SKM-1 treated with dmso at 0.1 percent for 144 hours (cell line): ENCODE measurements around the gene IPCEF1.

Source experiments
- DNase-seq: peaks from one replicate; lab custom pipeline; 2025; ENCODE audit not compliant: unreplicated experiment; lab: John Stamatoyannopoulos, UW

Gene IPCEF1

DNA sequence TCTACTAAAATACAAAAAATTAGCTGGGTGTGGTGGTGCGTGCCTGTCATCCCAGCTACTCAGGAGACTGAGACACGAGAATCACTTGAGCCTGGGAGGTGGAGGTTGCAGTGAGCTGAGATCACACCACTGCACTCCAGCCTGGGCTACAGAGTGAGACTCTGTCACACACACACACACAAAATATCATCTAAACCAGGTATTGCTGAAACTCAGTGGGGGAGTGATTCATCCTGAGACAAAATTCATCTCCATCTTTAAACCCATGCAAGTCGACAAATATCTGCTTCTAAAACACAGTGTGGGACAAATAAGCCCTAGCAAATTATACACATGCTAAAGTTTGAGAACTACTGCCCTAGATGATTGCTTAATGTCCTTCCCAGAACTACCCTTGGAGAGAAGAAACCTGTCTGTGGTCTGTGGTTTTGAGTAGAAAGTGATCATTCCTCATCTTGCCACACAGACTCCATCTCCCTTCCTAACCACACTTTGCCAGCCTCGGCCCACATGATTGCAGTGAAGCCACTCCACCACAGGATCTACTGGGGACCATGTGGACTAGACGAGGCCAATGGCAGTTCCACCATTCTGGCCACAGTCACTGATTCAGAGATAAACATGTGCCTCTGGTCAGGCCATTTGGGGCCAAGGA, 187.3 kb downstream of the IPCEF1 start:
- peak; percentile 96 for DNase-seq

DNA sequence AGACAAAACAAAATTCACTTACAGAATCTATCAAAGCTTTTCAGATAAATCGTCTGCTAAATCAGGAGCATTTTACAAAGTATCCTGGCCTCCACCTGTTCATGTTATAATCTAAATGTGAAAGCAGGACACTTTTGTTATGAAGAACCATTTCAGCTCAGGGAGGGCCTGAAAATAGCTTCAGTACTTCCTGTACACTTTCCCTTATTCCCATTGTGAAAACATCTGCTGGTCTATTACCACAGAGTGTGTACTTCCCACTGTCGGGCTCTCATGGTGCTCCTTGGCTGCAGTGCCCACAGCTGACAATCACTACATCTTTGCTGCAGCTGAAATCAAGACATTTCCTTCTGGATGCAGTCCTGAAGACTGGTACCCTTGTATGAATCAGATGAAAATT, 189.5 kb downstream of the IPCEF1 start:
- no peak for DNase-seq

DNA sequence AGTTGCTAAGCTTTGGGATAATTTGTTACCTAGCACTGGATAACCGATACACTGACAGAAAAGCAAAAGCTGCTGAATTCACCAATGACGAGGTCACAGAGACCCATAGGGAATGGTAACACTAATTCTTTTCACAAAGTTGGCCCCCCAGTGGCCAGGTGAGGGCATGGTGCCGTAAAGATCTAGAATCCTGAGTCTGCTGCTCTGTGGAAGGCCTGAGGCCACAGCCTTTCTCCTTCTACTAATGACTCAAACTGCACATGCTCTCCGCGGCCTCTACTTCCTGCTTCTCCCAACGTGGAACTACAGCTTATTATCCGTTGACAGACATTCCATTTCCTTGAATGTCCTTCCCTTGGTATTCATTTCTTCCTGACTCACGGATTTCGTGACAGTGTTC, 190.5 kb downstream of the IPCEF1 start:
- no peak for DNase-seq

DNA sequence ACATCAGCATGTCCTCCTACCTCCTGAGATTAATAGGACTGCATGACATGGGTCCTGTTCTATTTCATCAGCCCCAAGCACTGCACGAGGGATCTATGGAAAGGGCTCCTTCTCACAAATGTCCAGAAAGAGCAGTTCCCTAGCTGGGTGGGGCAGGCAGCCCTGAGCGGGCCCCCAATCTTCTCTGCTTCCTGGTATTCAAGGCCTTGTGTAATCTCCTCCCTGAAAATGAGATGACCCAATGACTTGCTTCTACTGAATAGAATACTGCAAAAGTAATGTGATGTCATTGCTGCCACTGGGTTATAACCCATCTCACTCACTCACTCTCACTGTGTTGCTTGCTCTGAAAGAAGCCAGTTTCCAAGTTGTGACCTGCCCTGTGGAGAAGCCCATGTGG, 191.1 kb downstream of the IPCEF1 start:
- no peak for DNase-seq

DNA sequence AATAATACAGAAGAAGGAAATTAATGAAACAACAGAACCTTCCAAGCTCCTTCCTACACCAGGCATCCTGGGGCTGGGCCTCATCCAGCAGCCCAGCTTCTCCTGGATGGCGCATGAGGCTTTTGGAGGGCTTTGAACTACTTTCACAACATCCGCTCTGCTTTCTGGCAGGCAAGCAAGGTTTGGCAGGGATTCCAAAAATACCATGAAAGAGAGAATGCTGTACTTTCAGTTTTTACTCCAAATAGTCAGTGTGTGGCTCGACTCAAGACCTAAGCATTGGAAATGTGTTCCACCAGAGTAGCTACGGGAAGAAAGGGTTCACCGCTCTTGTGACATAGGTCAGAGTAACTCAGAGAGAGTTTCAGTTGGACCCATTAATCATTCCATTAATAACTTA, 192.2 kb downstream of the IPCEF1 start:
- no peak for DNase-seq

DNA sequence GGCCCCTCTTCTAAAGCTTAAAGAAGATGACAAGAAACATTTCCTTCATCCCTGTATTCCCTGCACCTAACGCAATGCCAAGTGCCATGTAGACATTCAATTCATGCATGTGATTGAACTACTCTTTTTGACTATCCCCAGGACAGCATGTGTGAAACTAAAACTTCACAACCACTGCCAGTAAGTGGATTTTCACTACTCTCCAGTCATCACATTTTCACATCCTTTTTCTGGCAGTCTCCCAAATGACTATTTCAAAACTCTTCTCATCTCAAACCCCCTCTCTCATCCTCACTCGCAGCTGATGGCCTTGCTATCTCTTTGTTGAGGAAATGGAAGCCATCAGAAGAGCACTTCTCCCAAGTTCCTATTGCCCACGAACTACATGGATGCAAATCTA, 194.9 kb downstream of the IPCEF1 start:
- no peak for DNase-seq

DNA sequence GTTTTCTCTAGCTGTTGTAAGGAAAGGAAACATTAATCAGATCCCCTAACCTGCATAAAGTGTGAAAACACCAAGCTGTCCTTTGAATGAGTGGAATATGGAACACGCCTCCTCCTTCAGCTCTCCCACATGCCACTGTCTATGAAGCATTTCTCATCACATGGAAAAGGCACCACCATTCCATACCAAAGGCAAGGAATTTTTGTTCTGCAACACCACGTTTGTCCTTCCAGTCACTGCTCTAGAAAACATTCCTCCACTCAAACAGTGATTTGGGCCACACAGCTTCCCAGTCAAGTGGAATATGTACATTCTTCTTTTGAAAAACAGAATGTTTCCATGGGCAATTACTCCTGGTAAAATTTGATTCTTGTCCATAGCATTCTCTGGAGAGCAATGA, 197.5 kb downstream of the IPCEF1 start:
- DNase-seq = no peak

DNA sequence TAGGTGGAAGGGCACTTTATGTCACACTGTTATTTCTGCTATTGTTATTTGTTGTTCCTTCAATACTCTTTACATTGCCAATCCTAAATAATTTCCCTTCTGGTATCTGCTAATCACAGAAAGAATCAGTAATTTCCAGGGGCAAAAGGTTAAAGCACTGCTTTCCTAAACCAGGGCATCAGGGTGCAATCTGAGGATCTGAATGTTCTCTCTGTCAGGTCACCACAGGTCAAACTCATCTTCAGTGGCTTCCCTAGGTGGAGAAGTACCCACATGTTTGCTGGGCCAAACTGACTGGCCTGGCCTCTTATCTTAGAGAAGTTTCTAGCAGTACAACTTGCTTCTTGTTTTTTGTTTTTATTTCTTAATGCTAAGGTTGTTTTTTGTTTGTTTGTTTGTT, 198.9 kb downstream of the IPCEF1 start:
- no peak for DNase-seq

DNA sequence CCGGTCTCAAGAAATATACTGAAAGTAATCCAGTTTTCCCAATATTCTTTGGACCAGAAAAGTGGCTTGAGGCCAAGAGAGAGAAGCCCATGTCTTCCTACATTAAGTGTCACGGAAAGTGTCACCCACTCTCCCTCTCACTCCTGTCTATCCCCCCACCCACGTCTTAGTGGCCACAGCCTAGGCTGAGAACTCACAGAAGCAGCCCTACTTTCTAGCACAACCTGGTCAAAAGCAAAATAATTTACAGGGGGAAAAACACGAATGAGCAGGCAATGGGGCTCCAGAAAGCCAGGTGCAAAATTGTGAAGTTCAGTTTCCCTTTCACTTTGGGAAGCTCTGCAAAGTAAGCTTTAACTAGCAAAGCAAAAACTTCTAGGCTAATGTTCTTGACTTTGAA, 199.5 kb downstream of the IPCEF1 start:
- no peak for DNase-seq

DNA sequence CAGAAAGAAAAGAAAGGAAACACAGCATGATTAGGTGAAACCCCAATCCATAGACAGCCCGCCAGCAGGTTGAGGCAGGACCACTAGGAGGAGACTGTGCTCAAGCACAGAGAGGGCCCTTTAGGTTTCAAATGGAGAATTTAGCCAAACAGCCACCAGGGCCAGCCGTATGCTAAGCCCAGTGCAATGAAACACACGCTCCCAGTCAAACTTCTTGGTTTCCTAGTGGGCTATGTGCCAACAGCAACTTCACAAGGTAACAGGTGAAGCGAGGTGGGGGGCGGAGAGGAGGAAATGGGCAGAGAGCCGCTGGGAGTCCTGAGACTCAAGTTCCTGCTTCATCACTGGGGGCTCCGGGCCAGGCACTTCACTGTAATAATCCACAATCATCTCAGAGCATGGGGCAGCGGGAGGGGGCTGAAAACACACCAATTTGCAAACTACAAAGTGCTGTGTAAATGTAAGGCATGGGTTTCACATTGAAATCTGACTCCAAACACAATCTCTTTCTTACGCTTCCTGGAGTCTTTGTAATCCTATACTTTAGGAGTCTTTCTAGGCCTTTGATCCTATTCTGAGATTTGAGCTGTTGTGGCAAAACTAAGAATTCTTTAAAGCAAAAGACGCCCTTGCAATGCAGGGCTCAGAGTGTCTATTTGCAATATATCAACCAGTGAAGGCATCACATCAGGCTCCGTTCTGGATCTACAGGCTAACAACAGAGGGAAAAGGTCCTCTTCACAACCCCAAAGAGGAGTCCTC, 200.3 kb downstream of the IPCEF1 start:
- DNase-seq = no peak

DNA sequence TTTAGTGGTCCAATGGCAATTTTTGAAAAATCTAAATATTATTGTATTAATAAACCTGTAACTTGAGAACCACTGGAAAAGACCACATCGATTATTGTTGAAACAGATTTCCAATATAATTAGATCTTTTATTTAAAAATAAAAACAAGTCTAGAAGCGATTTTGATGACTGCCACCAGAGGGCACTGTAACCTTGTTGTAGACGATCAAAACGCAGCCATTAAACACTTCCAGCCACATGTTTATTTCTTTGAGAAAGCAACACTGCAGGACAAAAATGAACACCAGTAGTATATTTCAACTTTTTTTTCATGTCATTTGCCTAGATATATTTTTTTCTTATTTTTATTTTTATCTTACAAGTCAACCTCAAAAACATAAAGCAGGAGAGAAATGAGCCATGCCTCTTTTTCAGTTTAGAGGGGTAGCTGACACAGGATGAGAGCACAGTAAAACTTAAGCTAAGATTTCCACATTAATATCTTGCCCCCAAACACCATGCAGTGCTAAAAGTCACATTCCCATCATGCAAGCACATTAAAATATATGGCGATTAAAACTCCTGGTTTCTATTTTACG, 202.1 kb downstream of the IPCEF1 start:
- peak; percentile 69 for DNase-seq

DNA sequence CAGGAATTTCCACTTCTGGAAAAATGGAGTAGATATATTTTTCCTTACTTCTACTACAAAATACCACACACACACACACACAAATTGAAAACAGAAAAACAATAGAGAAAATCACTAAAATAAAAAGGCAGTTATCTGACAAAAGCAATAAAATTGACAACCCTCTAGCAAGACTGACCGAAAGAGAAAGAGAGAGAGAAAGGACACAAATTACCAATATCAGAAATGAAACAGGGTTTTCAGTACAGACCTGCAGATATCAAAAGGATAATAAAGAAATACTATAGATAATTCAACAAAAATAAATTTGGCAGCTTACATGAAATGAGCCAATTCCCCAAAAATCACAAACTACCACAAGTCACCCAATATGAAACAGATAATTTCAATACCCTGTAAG, 212.8 kb downstream of the IPCEF1 start:
- no peak for DNase-seq

DNA sequence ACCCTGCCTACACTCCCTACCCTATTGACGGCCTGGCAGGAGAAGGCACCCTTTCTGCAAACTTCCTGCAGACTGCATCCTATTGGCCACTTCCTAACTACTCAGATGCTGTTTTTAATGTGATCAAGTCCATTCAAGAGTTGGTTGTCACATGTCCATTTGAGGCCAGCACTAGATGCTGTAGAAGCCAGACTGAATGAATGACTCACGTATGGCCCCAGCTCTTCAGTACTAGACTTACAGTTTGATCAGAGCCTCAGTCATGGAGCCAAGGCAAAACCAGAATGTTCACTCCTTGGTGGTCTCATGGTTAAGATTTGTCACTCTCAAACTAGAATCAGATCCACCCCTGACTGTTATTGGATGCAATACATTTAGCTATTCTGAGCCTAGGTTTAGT, 215.9 kb downstream of the IPCEF1 start:
- DNase-seq = no peak

DNA sequence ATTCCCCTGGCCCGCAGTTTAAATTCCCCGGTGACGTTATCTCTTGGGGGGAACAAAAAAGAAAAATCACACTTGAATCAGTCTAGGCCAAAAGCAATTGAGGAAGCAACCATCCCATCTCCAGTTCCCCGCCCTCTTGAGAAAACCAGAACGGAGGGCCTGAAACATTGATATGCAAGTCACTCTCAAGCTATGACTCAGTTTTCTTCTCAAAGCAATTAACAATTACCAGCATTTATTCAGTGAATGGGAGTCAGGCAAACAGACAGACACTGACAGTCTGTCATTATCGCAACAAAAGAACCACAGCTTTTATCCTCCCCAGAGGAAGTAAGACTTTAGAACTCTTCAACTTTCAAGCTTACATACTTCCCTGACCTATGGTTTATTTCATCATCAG, 216.7 kb downstream of the IPCEF1 start:
- DNase-seq = peak; percentile 76

DNA sequence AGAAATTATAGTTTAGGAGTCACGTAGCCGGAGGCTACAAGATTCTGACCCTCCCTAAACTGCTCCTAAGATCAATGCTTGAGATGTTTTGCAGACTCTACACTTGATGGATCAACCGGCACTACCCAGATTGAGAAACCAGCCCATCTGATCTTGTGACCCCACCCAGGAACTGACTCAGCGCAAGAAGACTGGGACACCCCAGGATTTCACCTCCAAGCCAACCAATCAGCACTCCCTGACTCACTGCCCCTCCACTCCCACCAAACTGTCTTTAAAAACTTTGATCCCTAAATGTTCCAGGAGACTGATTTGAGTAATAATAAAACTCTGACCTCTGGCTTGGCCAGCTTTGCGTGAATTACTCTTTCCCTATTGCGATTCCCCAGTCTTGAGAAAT, 217.8 kb downstream of the IPCEF1 start:
- DNase-seq = no peak

DNA sequence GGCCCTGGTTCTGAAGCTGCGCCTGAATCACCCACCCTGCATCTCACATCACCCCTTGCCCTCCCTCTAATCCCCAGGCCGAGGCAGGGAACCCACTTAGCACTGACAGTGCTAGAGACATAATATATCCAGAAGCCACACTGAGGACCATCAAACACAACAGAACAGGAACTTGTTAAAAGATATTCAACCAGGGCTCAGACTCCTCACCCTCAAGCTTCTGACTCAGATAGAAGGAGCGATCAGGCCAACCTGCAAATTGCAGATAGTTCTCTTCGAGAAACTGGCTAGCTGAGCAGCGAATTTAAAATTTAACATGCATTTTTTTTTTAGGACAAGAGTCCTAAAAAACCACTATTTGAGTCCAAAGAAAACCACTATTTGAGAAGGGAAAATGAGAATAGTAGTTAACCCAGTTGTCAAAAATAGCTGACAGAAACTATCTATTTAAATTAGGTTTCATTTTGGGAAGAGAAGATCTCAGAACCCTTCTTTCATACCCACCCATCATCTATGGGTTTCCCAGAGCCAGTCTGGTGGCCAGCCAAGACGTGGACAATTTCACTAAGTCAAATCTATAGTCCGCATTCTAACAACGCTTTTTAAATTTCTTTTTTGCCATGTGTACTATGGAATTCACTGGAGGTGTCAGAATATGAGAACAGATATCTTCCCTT, 222.0 kb downstream of the IPCEF1 start:
- DNase-seq = no peak

DNA sequence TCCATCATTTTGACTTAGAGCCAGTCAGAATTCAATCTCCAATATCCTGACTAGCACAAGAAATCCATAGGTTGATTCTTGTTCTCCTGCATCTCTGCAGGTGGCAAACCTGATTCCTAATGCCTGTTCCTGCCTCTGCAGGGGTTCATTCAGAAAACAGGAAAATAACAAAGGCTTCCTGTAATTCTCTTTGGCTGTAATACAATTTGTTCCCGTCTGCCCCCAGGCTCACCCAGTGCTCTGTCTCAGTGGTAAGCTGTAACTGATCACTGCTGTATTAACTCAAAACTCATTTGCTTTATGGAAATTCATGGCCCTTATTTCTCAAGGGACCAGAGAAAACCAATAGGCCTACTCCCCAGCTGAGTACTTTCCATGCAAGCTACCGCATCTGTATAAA, 228.9 kb downstream of the IPCEF1 start:
- no peak for DNase-seq

DNA sequence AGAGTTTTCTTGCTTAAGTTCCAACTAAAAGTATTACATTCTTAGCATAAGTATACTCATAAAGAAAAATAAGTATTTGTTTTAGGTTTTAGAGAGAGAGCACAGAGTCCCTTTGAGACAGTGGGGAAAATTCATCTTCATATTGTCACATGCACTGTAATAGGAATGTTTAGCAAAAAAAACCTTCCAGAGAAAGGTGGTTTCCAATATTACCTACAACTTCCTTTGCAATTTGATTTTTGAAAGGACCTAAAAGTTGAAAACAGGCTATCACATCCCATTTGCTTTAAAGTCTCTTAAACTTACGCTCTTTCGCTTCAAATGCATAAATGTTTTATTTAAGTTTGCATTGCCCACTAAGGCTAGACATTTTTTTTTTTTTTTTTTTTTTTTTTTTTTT, 231.2 kb downstream of the IPCEF1 start:
- no peak for DNase-seq

DNA sequence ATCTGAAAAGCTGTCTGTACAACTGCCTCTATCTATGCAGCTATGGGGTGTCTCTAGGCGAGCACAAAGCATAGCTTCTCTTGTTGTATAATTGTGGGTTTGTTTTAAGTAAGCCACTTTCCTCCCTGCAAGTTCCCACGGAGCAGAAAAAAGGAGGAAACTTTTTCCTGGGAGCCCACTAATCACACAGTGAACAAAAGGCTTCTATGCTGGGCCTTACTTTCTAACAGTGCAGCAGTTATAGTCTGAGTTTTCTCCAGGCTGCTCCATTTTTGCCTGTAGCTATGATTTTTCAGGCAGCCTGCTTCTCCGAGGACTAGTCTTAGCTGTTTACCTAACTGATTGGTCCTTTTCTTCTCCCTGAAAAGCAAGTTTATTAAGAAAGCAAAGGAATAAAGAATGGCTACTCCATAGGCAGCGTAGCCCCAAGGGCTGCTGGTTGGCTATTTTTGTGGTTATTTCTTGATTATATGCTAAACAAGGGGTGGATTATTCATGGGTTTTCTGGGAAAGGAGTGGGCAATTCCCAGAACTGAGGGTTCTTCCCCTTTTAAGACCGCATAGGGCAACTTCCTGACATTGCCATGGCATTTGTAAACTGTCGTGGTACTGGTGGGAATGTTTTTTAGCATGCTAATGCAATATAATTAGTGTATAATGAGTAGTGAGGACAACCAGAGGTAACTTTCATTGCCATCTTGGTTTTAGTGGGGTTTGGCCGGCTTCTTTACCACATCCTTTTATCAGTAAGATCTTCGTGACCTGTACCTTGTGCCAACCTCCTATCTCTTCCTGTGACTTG, 233.2 kb downstream of the IPCEF1 start:
- no peak for DNase-seq

DNA sequence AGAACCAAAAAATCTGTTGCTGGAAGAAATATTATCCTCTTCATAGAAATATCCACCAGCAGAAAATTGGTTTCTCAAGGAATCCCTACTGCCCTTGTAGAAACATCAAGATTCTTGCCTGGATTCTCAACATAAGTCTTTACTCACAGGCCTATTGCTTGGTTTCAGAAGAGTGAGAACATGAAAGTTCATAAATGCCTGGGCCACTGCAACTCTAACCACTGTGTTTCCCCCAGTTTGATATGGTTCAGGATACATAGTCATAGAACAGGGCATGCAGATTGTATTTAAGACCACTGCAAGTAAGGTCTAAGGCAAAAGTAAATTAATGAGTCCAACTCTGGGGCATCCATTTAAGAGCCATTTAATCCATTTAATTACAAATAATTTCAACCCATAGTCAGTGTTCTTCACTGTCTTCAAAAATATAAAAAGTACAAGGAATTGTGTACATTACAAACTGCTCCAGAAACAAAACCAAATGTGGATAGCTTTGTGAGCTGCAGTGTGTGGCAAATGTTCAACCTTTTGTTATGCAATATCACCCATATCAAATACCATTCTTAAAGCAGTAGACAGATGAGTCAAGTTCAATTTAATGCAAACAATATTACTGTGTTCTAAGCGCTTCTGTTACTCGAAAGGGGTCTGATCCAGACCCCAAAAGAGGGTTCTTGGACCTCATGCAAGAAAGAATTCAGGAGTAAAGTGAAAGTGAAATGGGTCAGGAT, 234.2 kb downstream of the IPCEF1 start:
- DNase-seq = no peak

DNA sequence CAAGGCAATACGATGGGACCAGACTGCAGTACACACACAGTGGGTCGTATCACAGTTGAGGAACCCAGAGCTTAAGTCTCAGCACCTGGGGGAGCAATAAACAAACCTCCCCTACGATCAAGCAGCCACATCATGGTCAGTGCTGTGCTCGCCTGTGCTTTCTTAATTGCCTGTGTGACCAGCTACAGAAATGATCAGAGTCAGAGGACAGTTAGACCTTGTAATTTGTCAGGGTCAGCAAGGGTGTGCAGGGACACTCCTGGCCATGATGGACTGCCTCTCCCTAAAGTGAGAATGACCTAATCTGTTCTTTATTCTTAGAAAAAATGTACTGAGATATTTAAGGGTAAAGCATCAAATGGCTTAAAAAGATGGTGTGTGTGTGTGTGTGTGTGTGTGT, 239.1 kb downstream of the IPCEF1 start:
- no peak for DNase-seq
